ENCODE data around the gene SP1. TPM values are rescaled to one million over a fixed set of nuclear protein-coding genes. Genes with fewer than 3 reads are reported as not detected.

The SP1 gene
- total and polyA plus RNA-seq, 9 of the 15 experiments (the other 6 are each of a cell fraction or from before 2014, with no cell fraction given): 8.0 to 65.5 (median 41.6) TPM

- TF ChIP-seq MLLT1 (IDR thresholded peaks at IDR 0.05): no peak
- no peak for TF ChIP-seq ATF4 (CRISPR knock-in tag; IDR thresholded peaks at IDR 0.05)
- no peak for TF ChIP-seq CBFB (CRISPR knock-in tag; IDR thresholded peaks at IDR 0.05)
- no peak for TF ChIP-seq MAFF (IDR thresholded peaks at IDR 0.05; ENCODE audit: low read length)
- no peak for TF ChIP-seq CGGBP1 (CRISPR knock-in tag; IDR thresholded peaks at IDR 0.05)
- TF ChIP-seq ATF2 (CRISPR knock-in tag; IDR thresholded peaks at IDR 0.05): no peak
- no peak for TF ChIP-seq ZFP36 (IDR thresholded peaks at IDR 0.05; ENCODE audit: low read depth, low read length, partially characterized antibody)
- no peak for TF ChIP-seq ELK3 (CRISPR knock-in tag; IDR thresholded peaks at IDR 0.05)
- no peak for TF ChIP-seq ZNF232 (CRISPR knock-in tag; IDR thresholded peaks at IDR 0.05)
- no peak for TF ChIP-seq HOMEZ (CRISPR knock-in tag; IDR thresholded peaks at IDR 0.05)
- TF ChIP-seq ZNF282 (CRISPR knock-in tag; IDR thresholded peaks at IDR 0.05): no peak
- 0 out of 2 replicates have a peak, but pooled peaks have one; percentile 44 for TF ChIP-seq STAT5A (IDR thresholded peaks at IDR 0.05; ENCODE audit: borderline replicate concordance, low read length)
- TF ChIP-seq ADNP (tag; IDR thresholded peaks at IDR 0.05): peak; percentile 85
- TF ChIP-seq ZNF583 (CRISPR knock-in tag; IDR thresholded peaks at IDR 0.05): no peak
- TF ChIP-seq EZH2 (IDR thresholded peaks at IDR 0.05; ENCODE audit: borderline replicate concordance, low read depth, low read length): no peak
- TF ChIP-seq ZNF354B (CRISPR knock-in tag; IDR thresholded peaks at IDR 0.05): no peak
- peak; percentile 68 for TF ChIP-seq SMARCA4 (IDR thresholded peaks at IDR 0.05)
These were observed 14.6 kb upstream of the SP1 start (continued) for GRCh38 chr12:53365245-53365904.
